Adrenal gland (tissue), 12 donors: Measurements from ENCODE around the gene ILK. TPM values are rescaled to one million over a fixed set of nuclear protein-coding genes. Genes with fewer than 3 reads are reported as not detected.

Source experiments
- DNase-seq, 7 donors: peaks; one replicate each; pipeline ENCODE4 v3.0.0-alpha.2; 2019 to 2020
- H3K27ac ChIP-seq, 5 donors: fragments of 200-600 bp; sonication (generic) in 4 of 5; 1 replicate in 3 of 5; 2 replicates in 2 of 5; pipeline versions ENCODE4 v1.5.1 to v1.8.0; 2016 to 2020; ENCODE audit warnings: mild to moderate bottlenecking in 1 of 5
- H3K27me3 ChIP-seq: fragments of 200-600 bp; 2 replicates; pipeline ENCODE4 v1.8.0; 2021
- H3K36me3 ChIP-seq, 2 donors: fragments of 200-600 bp; replicated peaks in 1 of 2; 1 replicate in 1 of 2; 2 replicates in 1 of 2; pipeline versions ENCODE4 v1.5.1 to v1.8.0; 2018 to 2022
- H3K4me1 ChIP-seq, 2 donors: fragments of 200-600 bp; replicated peaks in 1 of 2; 1 replicate in 1 of 2; 2 replicates in 1 of 2; pipeline versions ENCODE4 v1.5.1 to v1.8.0; 2018 to 2021
- H3K4me3 ChIP-seq, 4 donors: fragments of 200-600 bp; sonication (generic) in 3 of 4; one replicate each; pipeline ENCODE4 v1.5.1; 2016 to 2018
- H3K9me3 ChIP-seq, 3 donors: fragments of 200-600 bp; sonication (generic) in 1 of 3; replicated peaks in 1 of 3; 1 replicate in 2 of 3; 2 replicates in 1 of 3; pipeline versions ENCODE4 v1.5.1 to v1.8.0; 2016 to 2021
- CTCF ChIP-seq, 6 experiments: fragments of 450-650 bp in 4 of 6; fragments of 200-600 bp in 2 of 6; sonication (generic) in 1 of 6; IDR thresholded peaks; 1 replicate in 5 of 6; 2 replicates in 1 of 6; pipeline versions ENCODE4 v1.5.1 to v1.8.0; 2016 to 2021; ENCODE audit warnings: antibody characterized with exemption in 6 of 6, mild to moderate bottlenecking in 2 of 6, moderate library complexity in 1 of 6
- POLR2A ChIP-seq, 2 donors: fragments of 450-650 bp; IDR thresholded peaks; one replicate each; pipeline ENCODE4 v1.6.1; 2017; ENCODE audit warnings: antibody characterized with exemption in 2 of 2, mild to moderate bottlenecking in 2 of 2, moderate library complexity in 1 of 2
- WGBS, 4 donors: extraction: QIAGEN DNeasy Blood & Tissue Kit in 2 of 4; methylation state at CpG; one replicate each; pipeline versions ENCODE4 v1.1.5 to v1.1.7; 2013 to 2017; 5-methylcytosine and 5-hydroxymethylcytosine counted together
- intact Hi-C, 2 donors: fragments of 100-400 bp; cut with DNase I; formaldehyde crosslinking; loops; one replicate each; pipeline versions ENCODE4 v1.14.1 to v1.15.0; 2022 to 2023
- polyA plus RNA-seq, 3 donors: library from polyadenylated mRNA; stranded (reverse); fragments of 200-250 nt in 2 of 3; fragments of 350-450 nt in 1 of 3; fragmentation: Illumina TruSeq in 1 of 3; extraction: RNeasy Lipid Tissue Mini Kit (QIAGEN cat#74804) in 1 of 3; gene quantifications; one replicate each; pipeline ENCODE4 v1.2.3, GENCODE V29; 2013 to 2014
- total RNA-seq, 9 donors: library from RNA; depleted of rRNA in 4 of 9; stranded (reverse); fragments of >200 nt in 4 of 9; fragments of 120-200 nt in 1 of 9; fragmentation: NEBNext Ultra II Directional in 1 of 9; extraction: Animal tissue kit (Norgen Biotek cat#: 25700) in 1 of 9; gene quantifications; one replicate each; pipeline versions ENCODE4 v1.1.0 to v1.2.4, GENCODE V29; 2013 to 2023
- donor health status: healthy with polysubstance abuse.
- donor health status: Bipolar disorder and iron deficiency.
- donor health status: DM: yes; HTN: yes; CAD: no.
- donor health status: DM: no; HTN: no; CAD: no.
- donor health status: DM: no; HTN: no; CAD: no.
- donor health status: DM: yes; HTN: yes; CAD: no.

Gene ILK
- total and polyA plus RNA-seq, 12 donors: 99.1 to 191 (median 153) TPM

- Histone ChIP-seq H3K36me3 (peaks cover 0 to 14% of the 10 kb centered on the region in 2 donors), H3K4me1 (peaks cover 6 to 19% of the 10 kb centered on the region in 2 donors), H3K4me3 (no peak overlapping the region), H3K9me3 (no peaks in the 10 kb centered on the region), H3K27ac (no peak overlapping the region), H3K27me3 (no peaks in the 10 kb centered on the region)
- TF ChIP-seq CTCF (IDR thresholded peaks at IDR 0.05) (no peak), POLR2A (IDR thresholded peaks at IDR 0.05) (no peak)
- DNase-seq: peak in 1 of 7 donors; percentile 13
- WGBS, 4 donors: 34 to 82% (median 79%) methylated on average over 1 of the region's 1 CpG
- intact Hi-C loops: no loop called here
Observed at GRCh38 chr11:6620636-6621035, 17.1 kb downstream of the ILK start.

- H3K27me3 ChIP-seq: no peaks in the 10 kb centered on the region
- peaks cover 0 to 2% of the 10 kb centered on the region in 2 donors for H3K36me3 ChIP-seq
- 88 to 93% (median 89%) methylated on average over 11 to 16 of the region's 16 CpGs for WGBS, 4 donors
- no peak overlapping the region for H3K4me3 ChIP-seq
- no peak for DNase-seq
- H3K4me1 ChIP-seq: peaks cover 6 to 18% of the 10 kb centered on the region in 2 donors
- no peak overlapping the region for H3K27ac ChIP-seq
- intact Hi-C loops: no loop called here
- no peak for TF ChIP-seq POLR2A (IDR thresholded peaks at IDR 0.05)
- TF ChIP-seq CTCF (IDR thresholded peaks at IDR 0.05): no peak
- H3K9me3 ChIP-seq: no peaks in the 10 kb centered on the region
Observed at GRCh38 chr11:6621711-6622211, 18.2 kb downstream of the ILK start.

GRCh38 chr11:6622261-6623171, 18.9 kb downstream of the ILK start:
- Histone ChIP-seq H3K9me3 (no peaks in the 10 kb centered on the region), H3K36me3 (no peaks in the 10 kb centered on the region), H3K27ac (no peak overlapping the region), H3K4me1 (peaks cover 5 to 10% of the 10 kb centered on the region in 2 donors), H3K4me3 (no peak overlapping the region), H3K27me3 (no peaks in the 10 kb centered on the region)
- DNase-seq: peak in 1 of 7 donors; percentile 15
- WGBS, 4 donors: 81 to 94% (median 87%) methylated on average over 5 to 24 of the region's 24 CpGs
- TF ChIP-seq POLR2A (IDR thresholded peaks at IDR 0.05) (no peak), CTCF (IDR thresholded peaks at IDR 0.05) (no peak)
- intact Hi-C loops: no loop called here

- TF ChIP-seq CTCF (IDR thresholded peaks at IDR 0.05): no peak
- TF ChIP-seq POLR2A (IDR thresholded peaks at IDR 0.05): no peak
- H3K4me3 ChIP-seq: no peak overlapping the region
- no peaks in the 10 kb centered on the region for H3K9me3 ChIP-seq
- H3K4me1 ChIP-seq: peaks cover 0 to 5% of the 10 kb centered on the region in 2 donors
- H3K27ac ChIP-seq: no peak overlapping the region
- 83 to 91% (median 88%) methylated on average over 14 to 31 of the region's 31 CpGs for WGBS, 4 donors
- no peaks in the 10 kb centered on the region for H3K27me3 ChIP-seq
- no peaks in the 10 kb centered on the region for H3K36me3 ChIP-seq
- intact Hi-C loops: no loop called here
- DNase-seq: peak in 1 of 7 donors; percentile 10
Observed at GRCh38 chr11:6623391-6624363, 20.1 kb downstream of the ILK start.
